Activated CD8-positive, alpha-beta T cell treated with anti-CD3 and anti-CD28 coated beads, Interleukin-2, amount 10 ng/mL, durations not matched to agents 7 days and 5 days (primary cell): Measurements from ENCODE around the gene AP2M1. TPM values are rescaled to one million over a fixed set of nuclear protein-coding genes. Genes with fewer than 3 reads are reported as not detected.
A peak's percentile ranks its signal among the peaks of the same experiment; 100 is the strongest.

Experiments
- ATAC-seq: fragments of 150-1000 bp; cut with Tn5 transposase; one replicate; pipeline ENCODE4 v1.10.0; 2021; ENCODE audit warnings: moderate library complexity
- CTCF ChIA-PET: fragments of 350-600 bp; sonication (Branson Sonifier 250); formaldehyde crosslinking; loops from one replicate; lab custom pipeline; 2021; ENCODE audit warnings: antibody characterized with exemption; lab: Charles Lee
- POLR2A ChIA-PET: fragments of 350-600 bp; sonication (Branson Sonifier 250); formaldehyde crosslinking; loops from one replicate; lab custom pipeline; 2021; ENCODE audit warnings: antibody characterized with exemption; lab: Charles Lee
- DNase-seq: peaks from one replicate; pipeline ENCODE4 v3.0.0-alpha.2; 2020
- H3K27ac Mint-ChIP-seq: one replicate; pipeline ENCODE4 v1.8.0; 2021; ENCODE audit warnings: mild to moderate bottlenecking, mixed read lengths
- H3K27me3 Mint-ChIP-seq: one replicate; pipeline ENCODE4 v1.8.0; 2021; ENCODE audit warnings: low read depth, mixed read lengths
- H3K36me3 Mint-ChIP-seq: one replicate; pipeline ENCODE4 v1.8.0; 2021; ENCODE audit warnings: low read depth, mixed read lengths
- H3K4me1 Mint-ChIP-seq: one replicate; pipeline ENCODE4 v1.8.0; 2021; ENCODE audit warnings: low read depth, mixed read lengths
- H3K4me3 Mint-ChIP-seq: one replicate; pipeline ENCODE4 v1.8.0; 2021; ENCODE audit warnings: mild to moderate bottlenecking, mixed read lengths
- H3K9me3 Mint-ChIP-seq: one replicate; pipeline ENCODE4 v1.8.0; 2022; ENCODE audit warnings: mixed read lengths; ENCODE audit not compliant: insufficient read depth
- total RNA-seq, 2 experiments: library from RNA; stranded (reverse); gene quantifications; one replicate each; pipeline ENCODE4 v1.2.3, GENCODE V29; 2021

Gene AP2M1
- total RNA-seq, 2 experiments from 2014 or later, result 228 to 231 TPM

- CTCF ChIA-PET, result interaction anchor here (0.9 to 4.9 kb wide), 5 partner anchors 14 to 35 kb away, joined by 4 to 45 read pairs (median 10); partner anchors contain the start of genes ALG3 and EEF1AKMT4
- Mint-ChIP-seq H3K27ac (no peak within 1 kb of the TSS), H3K4me1 (peaks cover 9% of the 10 kb centered on the region), H3K27me3 (peaks cover 48% of the 10 kb centered on the region), H3K4me3 (peak within 1 kb of the TSS; percentile 37), H3K9me3 (no peaks in the 10 kb centered on the region), H3K36me3 (no peaks in the 10 kb centered on the region)
- POLR2A ChIA-PET, result no interaction called here
- ATAC-seq (peak; percentile 97), DNase-seq (peak; percentile 74)
Observed at GRCh38 chr3:184229394-184230080, 54.9 kb downstream of the AP2M1 start, which contains the start of gene VWA5B2. Gene VWA5B2 (plus strand): TSS chr3:184229585. CDS start chr3:184230529, 944 bp downstream.

GRCh38 chr3:184230081-184230602, 55.5 kb downstream of the AP2M1 start:
- H3K9me3 Mint-ChIP-seq, result no peaks in the 10 kb centered on the region
- ChIA-PET POLR2A (no interaction called here), CTCF (interaction anchor here (0.9 to 4.9 kb wide), 2 partner anchors 20 to 26 kb away, joined by 5 to 45 read pairs; partner anchors contain the start of gene EEF1AKMT4)
- no peak overlapping the region for H3K27ac Mint-ChIP-seq
- no peaks in the 10 kb centered on the region for H3K36me3 Mint-ChIP-seq
- ATAC-seq (no peak), DNase-seq (no peak)
- peaks cover 47% of the 10 kb centered on the region for H3K27me3 Mint-ChIP-seq
- no peak overlapping the region for H3K4me3 Mint-ChIP-seq
- H3K4me1 Mint-ChIP-seq, result peaks cover 9% of the 10 kb centered on the region

GRCh38 chr3:184230603-184231528, 56.2 kb downstream of the AP2M1 start:
- Mint-ChIP-seq H3K9me3 (no peaks in the 10 kb centered on the region), H3K27ac (no peak overlapping the region), H3K4me3 (peak overlapping the region; percentile 64), H3K27me3 (peaks cover 44% of the 10 kb centered on the region), H3K4me1 (peaks cover 9% of the 10 kb centered on the region), H3K36me3 (no peaks in the 10 kb centered on the region)
- POLR2A ChIA-PET, result no interaction called here
- CTCF ChIA-PET, result interaction anchor here (0.9 to 1.1 kb wide), 2 partner anchors 19 to 25 kb away, joined by 4 to 5 read pairs; partner anchors contain the start of gene EEF1AKMT4
- DNase-seq (no peak), ATAC-seq (no peak)

- H3K4me1 Mint-ChIP-seq, result peaks cover 9% of the 10 kb centered on the region
- CTCF ChIA-PET, result interaction anchor here (1.1 kb wide), 1 partner anchor 18 kb away, joined by 4 read pairs; the partner anchor contains the start of gene EEF1AKMT4
- H3K4me3 Mint-ChIP-seq, result no peak overlapping the region
- H3K27ac Mint-ChIP-seq, result no peak overlapping the region
- POLR2A ChIA-PET, result no interaction called here
- DNase-seq (no peak), ATAC-seq (no peak)
- no peaks in the 10 kb centered on the region for H3K9me3 Mint-ChIP-seq
- no peaks in the 10 kb centered on the region for H3K36me3 Mint-ChIP-seq
- peaks cover 41% of the 10 kb centered on the region for H3K27me3 Mint-ChIP-seq
Observed at GRCh38 chr3:184231671-184232070, 57.0 kb downstream of the AP2M1 start.

GRCh38 chr3:184233127-184233843, 58.6 kb downstream of the AP2M1 start:
- ChIA-PET CTCF (no interaction called here), POLR2A (no interaction called here)
- no peaks in the 10 kb centered on the region for H3K9me3 Mint-ChIP-seq
- no peak overlapping the region for H3K27ac Mint-ChIP-seq
- DNase-seq, result no peak
- H3K4me3 Mint-ChIP-seq, result no peak overlapping the region
- peaks cover 9% of the 10 kb centered on the region for H3K4me1 Mint-ChIP-seq
- peaks cover 30% of the 10 kb centered on the region for H3K27me3 Mint-ChIP-seq
- ATAC-seq, result no peak
- H3K36me3 Mint-ChIP-seq, result no peaks in the 10 kb centered on the region

Other genes starting within 250 kb of the AP2M1 start
- gene ABCC5, start 157.0 kb upstream of the AP2M1 start, total RNA-seq, result 10 to 100 TPM; 16.7 to 19.6 TPM
- not detected for gene HTR3D, start 143.1 kb upstream of the AP2M1 start, total RNA-seq
- gene HTR3C, start 121.8 kb upstream of the AP2M1 start, total RNA-seq, result not detected
- not detected for gene HTR3E, start 77.8 kb upstream of the AP2M1 start, total RNA-seq
- 10 to 100 TPM; 55.1 to 55.4 TPM for gene EIF2B5, start 39.5 kb upstream of the AP2M1 start, total RNA-seq
- gene DVL3, start 19.5 kb upstream of the AP2M1 start, total RNA-seq, result 10 to 100 TPM; 31.2 to 32.6 TPM
- 10 to 100 TPM; 56.6 to 57.8 TPM for gene ABCF3, start 11.3 kb downstream of the AP2M1 start, total RNA-seq
- not detected for gene VWA5B2, start 54.7 kb downstream of the AP2M1 start, total RNA-seq
- gene ALG3, start 74.1 kb downstream of the AP2M1 start, total RNA-seq, result 10 to 100 TPM; 38.1 to 43.8 TPM
- gene EEF1AKMT4, start 74.8 kb downstream of the AP2M1 start, total RNA-seq, result 1 to 10 TPM; 4.5 to 4.7 TPM
- gene CAMK2N2, start 86.7 kb downstream of the AP2M1 start, total RNA-seq, result not detected
- not detected for gene ECE2, start 101.2 kb downstream of the AP2M1 start, total RNA-seq
- 100 to 1,000 TPM; 207 to 209 TPM for gene PSMD2, start 124.4 kb downstream of the AP2M1 start, total RNA-seq
- 100 to 1,000 TPM; 339 to 348 TPM for gene EIF4G1, start 139.8 kb downstream of the AP2M1 start, total RNA-seq
- gene FAM131A, start 162.7 kb downstream of the AP2M1 start, total RNA-seq, result 1 to 10 TPM; 3.1 to 3.2 TPM
- 1 to 10 TPM; 4.7 to 4.8 TPM for gene CLCN2, start 186.8 kb downstream of the AP2M1 start, total RNA-seq
- 100 to 1,000 TPM; 101 to 103 TPM for gene POLR2H, start 186.9 kb downstream of the AP2M1 start, total RNA-seq
- not detected for gene THPO, start 203.4 kb downstream of the AP2M1 start, total RNA-seq
- gene CHRD, start 205.2 kb downstream of the AP2M1 start, total RNA-seq, result not detected